Myocyte (in vitro differentiated cells): Measurements from ENCODE around the gene PTX4. TPM values are rescaled to one million over a fixed set of nuclear protein-coding genes. Genes with fewer than 3 reads are reported as not detected.

Source experiments
- total RNA-seq: library from RNA; depleted of rRNA; stranded (reverse); fragments of >200 nt; gene quantifications from 2 replicates; pipeline ENCODE4 v1.2.3, GENCODE V29; 2014

PTX4 gene
- total RNA-seq, 1 donor from 2014 or later: not detected

Other genes with a start within 250 kb of the PTX4 start
- not detected in 2 replicates for gene TPSAB1, start 248.2 kb downstream of the PTX4 start, total RNA-seq
- gene TPSD1, start 232.9 kb downstream of the PTX4 start, total RNA-seq: not detected in 2 replicates
- 48.5 and 57.2 TPM in 2 replicates for gene UBE2I, start 179.3 kb downstream of the PTX4 start, total RNA-seq
- 3.6 and 7.1 TPM in 2 replicates for gene BAIAP3, start 155.3 kb downstream of the PTX4 start, total RNA-seq
- 112 and 115 TPM in 2 replicates for gene TSR3, start 137.1 kb downstream of the PTX4 start, total RNA-seq
- 57.0 and 63.7 TPM in 2 replicates for gene GNPTG, start 137.0 kb downstream of the PTX4 start, total RNA-seq
- 9.8 and 18.9 TPM in 2 replicates for gene UNKL, start 74.2 kb downstream of the PTX4 start, total RNA-seq
- gene UQCC4, start 68.2 kb downstream of the PTX4 start, total RNA-seq: 17.0 and 21.4 TPM in 2 replicates
- gene PERCC1, start 57.9 kb downstream of the PTX4 start, total RNA-seq: not detected in 2 replicates
- 0.19 and 0.21 TPM in 2 replicates for gene CCDC154, start 44.4 kb downstream of the PTX4 start, total RNA-seq
- gene CLCN7, start 13.9 kb downstream of the PTX4 start, total RNA-seq: 70.0 and 70.7 TPM in 2 replicates
- gene TELO2, start 4.4 kb upstream of the PTX4 start, total RNA-seq: 17.5 and 21.3 TPM in 2 replicates
- 0.45 TPM in 1 of 2 replicates, not detected in the other for gene TMEM204, start 44.7 kb upstream of the PTX4 start, total RNA-seq
- 12.8 and 16.7 TPM in 2 replicates for gene IFT140, start 123.1 kb upstream of the PTX4 start, total RNA-seq
- gene CRAMP1, start 123.4 kb upstream of the PTX4 start, total RNA-seq: 7.8 and 8.4 TPM in 2 replicates
- 20.1 and 24.7 TPM in 2 replicates for gene JPT2, start 189.3 kb upstream of the PTX4 start, total RNA-seq
- gene MAPK8IP3, start 217.3 kb upstream of the PTX4 start, total RNA-seq: 90.3 and 108 TPM in 2 replicates